Mucosa of rectum (tissue), 2 donors: ENCODE data around the gene BCL10.

Experiments used
- H3K27ac ChIP-seq, 2 donors: one replicate each; pipeline ENCODE4 v1.7.0; 2013; ENCODE audit warnings: inconsistent platforms in 2 of 2, low read depth in 2 of 2, low read length in 2 of 2
- H3K27me3 ChIP-seq, 2 donors: one replicate each; pipeline ENCODE4 v1.7.0; 2013; ENCODE audit warnings: low read length in 2 of 2; ENCODE audit not compliant: control insufficient read depth in 2 of 2, insufficient read depth in 2 of 2
- H3K36me3 ChIP-seq, 2 donors: one replicate each; pipeline ENCODE4 v1.7.0; 2013; ENCODE audit warnings: low read length in 2 of 2; ENCODE audit not compliant: control insufficient read depth in 2 of 2, insufficient read depth in 2 of 2
- H3K4me1 ChIP-seq, 2 donors: one replicate each; pipeline ENCODE4 v1.7.0; 2013; ENCODE audit warnings: low read length in 2 of 2, mild to moderate bottlenecking in 1 of 2; ENCODE audit not compliant: control insufficient read depth in 2 of 2, insufficient read depth in 2 of 2
- H3K4me3 ChIP-seq, 2 donors: one replicate each; pipeline ENCODE4 v1.7.0; 2013; ENCODE audit warnings: low read length in 2 of 2
- H3K9ac ChIP-seq, 2 donors: one replicate each; pipeline ENCODE4 v1.7.0; 2013; ENCODE audit warnings: low read length in 2 of 2, low read depth in 1 of 2, mild to moderate bottlenecking in 1 of 2
- H3K9me3 ChIP-seq, 2 donors: one replicate each; pipeline ENCODE4 v1.7.0; 2013; ENCODE audit warnings: low read length in 2 of 2; ENCODE audit not compliant: control insufficient read depth in 2 of 2
- donor health status: healthy.
- donor health status: Normal muscosa, but diverticular disease.

The BCL10 gene

DNA sequence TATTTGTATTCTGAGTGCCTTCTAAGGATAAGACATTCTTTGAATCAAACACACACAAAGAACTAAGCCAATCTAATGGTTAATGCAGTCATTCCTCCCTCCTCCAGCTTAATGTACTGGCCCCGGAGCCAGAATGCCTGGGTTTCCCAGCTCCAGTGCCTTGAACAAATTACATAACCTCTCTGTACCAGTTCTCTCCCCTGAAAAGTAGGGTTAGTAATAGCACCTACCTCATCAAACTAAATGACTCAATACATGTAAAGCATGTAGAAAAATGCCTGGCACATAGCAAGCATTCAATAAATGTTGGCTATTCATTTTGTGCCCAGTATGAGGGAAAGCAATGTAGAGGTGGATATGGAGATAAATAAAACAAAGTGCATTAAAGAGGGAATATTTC is 31.0 kb downstream of the BCL10 start:
- Histone ChIP-seq H3K9me3 (no peaks in the 10 kb centered on the region), H3K27ac (no peak overlapping the region), H3K9ac (no peak overlapping the region), H3K36me3 (no peaks in the 10 kb centered on the region), H3K4me3 (no peak overlapping the region), H3K27me3 (no peaks in the 10 kb centered on the region), H3K4me1 (no peaks in the 10 kb centered on the region)

DNA sequence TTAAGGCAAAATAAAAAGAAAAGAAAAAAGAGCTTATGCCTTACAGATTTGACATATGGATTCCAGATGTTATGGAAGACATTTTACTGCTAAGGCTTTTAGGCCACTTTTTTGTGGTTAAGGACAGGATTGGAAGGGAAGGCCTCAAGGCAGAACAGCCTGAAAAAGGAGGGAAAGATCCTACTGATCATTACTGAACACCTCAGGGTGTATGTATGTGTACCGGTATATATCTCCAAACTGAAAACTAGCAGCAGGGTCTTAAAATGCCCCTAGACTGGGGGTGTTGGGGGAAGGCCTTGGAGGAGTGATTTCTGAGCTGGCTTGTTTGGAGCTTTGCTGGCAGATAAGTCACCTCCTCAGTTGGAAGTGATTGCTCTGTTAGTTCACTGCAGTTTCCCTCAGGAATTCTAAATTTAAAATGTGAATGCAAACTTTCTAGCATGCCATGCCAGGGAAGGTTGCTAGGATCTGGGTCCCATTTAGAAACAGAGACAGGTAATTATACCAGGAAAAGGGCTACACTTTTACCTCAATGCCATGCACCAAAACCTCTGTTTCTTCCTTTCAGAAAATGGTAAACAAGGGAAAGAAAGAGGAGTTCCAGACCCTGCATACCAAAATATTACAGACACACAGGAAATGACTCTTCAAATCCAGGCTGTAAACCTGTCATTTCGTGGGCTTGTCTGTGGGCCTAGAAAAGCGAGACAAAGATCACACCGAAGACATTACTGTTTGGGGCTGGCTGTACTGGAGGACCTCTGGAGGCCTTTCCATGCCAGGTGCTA is 32.0 kb downstream of the BCL10 start:
- Histone ChIP-seq H3K9me3 (no peaks in the 10 kb centered on the region), H3K4me3 (no peak overlapping the region), H3K27me3 (no peaks in the 10 kb centered on the region), H3K27ac (no peak overlapping the region), H3K4me1 (no peaks in the 10 kb centered on the region), H3K9ac (no peak overlapping the region), H3K36me3 (no peaks in the 10 kb centered on the region)

DNA sequence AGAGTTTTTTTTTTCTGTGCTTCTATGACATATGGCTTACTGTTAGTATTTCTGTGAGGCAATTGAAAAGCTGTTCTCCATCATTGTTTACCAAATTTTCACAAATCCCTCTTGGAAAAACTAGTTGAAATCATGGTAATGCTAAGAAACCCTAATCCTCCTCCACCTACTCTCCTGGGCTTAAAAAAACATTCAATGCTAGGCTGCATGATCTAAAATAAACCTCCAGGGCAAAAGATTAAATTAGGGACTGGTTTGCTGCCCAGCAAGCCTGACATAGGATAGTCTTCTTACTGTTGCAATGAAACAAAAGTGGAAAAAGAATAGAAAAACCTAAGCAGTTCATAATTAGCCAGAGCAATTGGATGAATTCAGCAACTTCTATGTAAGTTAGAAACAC is 33.1 kb downstream of the BCL10 start:
- Histone ChIP-seq H3K4me3 (no peak overlapping the region), H3K27me3 (no peaks in the 10 kb centered on the region), H3K27ac (no peak overlapping the region), H3K9me3 (no peaks in the 10 kb centered on the region), H3K36me3 (no peaks in the 10 kb centered on the region), H3K9ac (no peak overlapping the region), H3K4me1 (no peaks in the 10 kb centered on the region)

DNA sequence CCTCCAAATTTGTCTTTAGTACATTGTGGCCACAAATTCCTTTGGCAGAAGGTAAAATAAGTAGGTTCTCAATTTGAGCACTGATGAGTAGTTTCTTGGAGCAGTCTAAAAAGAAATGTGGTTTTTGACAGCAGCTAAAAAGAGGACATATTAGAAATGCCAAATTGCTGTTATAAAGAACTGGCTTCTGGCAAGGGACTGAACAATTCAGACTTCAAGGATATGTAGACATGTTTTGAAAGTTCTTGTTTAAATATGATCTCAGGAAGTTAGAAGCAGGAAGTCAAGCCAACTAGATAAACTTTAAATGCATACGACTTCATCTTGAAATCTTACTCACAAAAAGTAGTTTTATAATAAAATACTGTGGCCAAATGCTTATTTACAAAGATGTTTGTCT is 35.8 kb downstream of the BCL10 start:
- H3K4me1 ChIP-seq: no peaks in the 10 kb centered on the region
- no peaks in the 10 kb centered on the region for H3K27me3 ChIP-seq
- no peaks in the 10 kb centered on the region for H3K9me3 ChIP-seq
- no peak overlapping the region for H3K4me3 ChIP-seq
- no peak overlapping the region for H3K9ac ChIP-seq
- no peaks in the 10 kb centered on the region for H3K36me3 ChIP-seq
- H3K27ac ChIP-seq: no peak overlapping the region

DNA sequence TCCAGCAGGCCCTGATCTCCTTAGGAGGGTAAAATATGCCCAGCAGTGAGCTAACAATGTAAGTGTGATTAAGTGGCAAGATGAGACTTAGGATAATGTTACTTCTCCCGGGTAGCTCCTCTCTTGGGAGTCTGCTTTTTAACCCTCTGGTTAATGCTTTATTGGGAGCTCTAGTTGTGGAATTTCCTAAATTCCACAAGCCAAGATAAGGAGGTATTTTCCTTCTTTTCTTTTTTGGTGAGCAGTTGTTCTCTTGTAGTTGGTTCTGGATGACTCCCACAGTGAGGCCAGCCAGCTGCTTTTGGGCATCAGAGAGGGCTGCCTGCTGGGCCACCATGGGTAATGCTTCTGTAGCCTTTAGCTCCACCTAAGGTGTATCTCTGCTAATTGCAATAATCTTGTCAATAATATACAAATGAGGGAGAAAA is 36.2 kb downstream of the BCL10 start:
- Histone ChIP-seq H3K9me3 (no peaks in the 10 kb centered on the region), H3K4me3 (no peak overlapping the region), H3K36me3 (no peaks in the 10 kb centered on the region), H3K27ac (no peak overlapping the region), H3K4me1 (no peaks in the 10 kb centered on the region), H3K9ac (no peak overlapping the region), H3K27me3 (no peaks in the 10 kb centered on the region)

DNA sequence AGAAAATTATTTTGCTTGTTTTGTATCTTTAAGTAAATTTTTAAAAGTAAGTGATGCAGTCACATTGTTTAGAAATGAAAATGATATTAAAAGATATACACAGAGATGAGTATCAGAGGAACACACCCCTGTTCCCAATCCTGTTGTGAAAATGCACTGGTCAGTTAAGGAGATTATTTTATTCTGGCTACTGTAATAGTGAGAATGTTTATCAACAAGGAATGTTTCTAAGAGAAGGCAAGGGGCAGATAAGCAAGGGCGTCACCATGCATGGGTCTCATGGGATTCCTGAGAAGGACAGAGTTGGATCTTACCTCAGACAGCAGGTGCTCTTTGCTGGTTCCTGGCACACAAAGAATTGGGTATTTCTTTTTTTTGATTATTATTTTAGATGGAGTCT is 38.8 kb downstream of the BCL10 start:
- Histone ChIP-seq H3K9ac (no peak overlapping the region), H3K27ac (no peak overlapping the region), H3K36me3 (no peaks in the 10 kb centered on the region), H3K9me3 (no peaks in the 10 kb centered on the region), H3K4me1 (no peaks in the 10 kb centered on the region), H3K4me3 (no peak overlapping the region), H3K27me3 (no peaks in the 10 kb centered on the region)

DNA sequence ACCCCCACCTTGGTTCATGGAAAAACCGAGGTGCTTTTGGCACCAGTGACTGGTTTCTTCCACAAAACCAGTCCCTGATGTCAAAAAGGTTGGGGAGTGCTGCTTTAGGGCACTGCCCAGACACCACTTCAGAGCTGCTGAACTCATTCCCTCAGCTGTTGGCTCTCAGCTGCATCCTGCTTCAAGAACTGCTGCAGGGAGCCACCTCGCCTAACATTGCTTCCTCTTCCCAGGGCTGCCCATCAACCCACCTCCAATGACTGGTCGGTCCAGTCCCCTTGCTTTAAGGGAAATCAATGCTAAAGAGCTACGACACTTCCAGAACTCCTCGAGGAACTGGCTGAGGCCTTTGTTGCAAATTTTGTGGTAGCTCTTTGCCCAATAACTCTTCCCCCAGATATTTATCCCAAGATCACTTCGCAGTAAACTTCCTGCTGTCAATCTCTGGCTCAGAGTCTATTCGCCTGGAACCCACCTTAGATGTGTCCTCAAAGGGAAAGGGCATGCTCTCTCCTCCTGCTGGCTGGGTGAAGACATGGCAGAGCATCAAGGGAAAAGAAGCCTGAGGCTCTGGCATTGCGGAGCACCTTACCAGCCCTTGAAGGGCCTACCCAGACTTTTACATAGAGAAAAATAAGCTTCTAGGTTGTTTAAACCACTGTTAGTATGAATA is 46.0 kb downstream of the BCL10 start:
- no peaks in the 10 kb centered on the region for H3K36me3 ChIP-seq
- no peak overlapping the region for H3K4me3 ChIP-seq
- no peaks in the 10 kb centered on the region for H3K9me3 ChIP-seq
- H3K27ac ChIP-seq: no peak overlapping the region
- H3K4me1 ChIP-seq: peaks cover 0 to 9% of the 10 kb centered on the region in 2 donors
- H3K27me3 ChIP-seq: no peaks in the 10 kb centered on the region
- H3K9ac ChIP-seq: no peak overlapping the region

DNA sequence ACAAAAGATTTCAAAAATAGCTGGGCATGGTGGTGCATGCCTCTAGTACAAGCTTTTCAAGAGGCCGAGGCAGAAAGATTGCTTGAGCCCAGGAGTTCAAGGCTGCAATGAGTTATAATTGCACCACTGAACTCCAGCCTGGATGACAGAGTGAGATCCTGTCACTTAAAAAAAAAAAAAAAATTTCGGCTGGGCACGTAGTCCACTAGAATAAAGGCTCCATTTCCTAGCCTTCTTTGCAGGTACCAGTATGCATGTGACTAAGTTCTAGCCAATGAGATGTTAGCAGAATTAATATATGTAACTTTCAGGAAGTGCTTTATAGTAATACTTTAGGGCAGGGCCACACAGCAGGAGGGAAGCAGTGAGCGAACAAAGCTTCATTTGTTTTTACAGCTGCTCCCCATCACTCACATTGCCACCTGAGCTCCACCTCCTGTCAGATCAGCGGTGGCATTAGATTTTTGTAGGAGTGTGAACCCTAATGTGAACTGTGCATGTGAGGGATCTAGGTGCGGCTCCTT is 46.8 kb downstream of the BCL10 start:
- Histone ChIP-seq H3K4me1 (peaks cover 5 to 16% of the 10 kb centered on the region in 2 donors), H3K27ac (no peak overlapping the region), H3K4me3 (no peak overlapping the region), H3K9ac (no peak overlapping the region), H3K36me3 (no peaks in the 10 kb centered on the region), H3K9me3 (no peaks in the 10 kb centered on the region), H3K27me3 (no peaks in the 10 kb centered on the region)

DNA sequence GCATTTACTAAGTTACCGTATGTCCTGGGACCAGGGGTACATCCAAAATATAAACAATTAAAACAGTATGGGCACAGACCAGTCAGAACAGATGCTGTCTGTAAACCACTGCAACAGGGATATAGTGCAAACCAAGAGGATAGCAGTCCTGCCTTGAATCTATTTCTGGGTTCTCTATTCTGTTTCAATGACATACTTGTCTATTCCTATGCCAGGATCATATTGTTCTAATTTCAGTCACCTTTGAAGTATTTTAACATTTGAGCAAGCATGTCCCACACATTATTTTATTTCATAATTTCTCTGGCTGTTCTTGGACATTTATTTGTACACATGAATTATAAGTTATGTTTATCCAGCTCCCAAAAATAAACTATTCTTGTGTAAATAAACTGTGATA is 47.5 kb downstream of the BCL10 start:
- no peaks in the 10 kb centered on the region for H3K27me3 ChIP-seq
- H3K9ac ChIP-seq: no peak overlapping the region
- H3K27ac ChIP-seq: no peak overlapping the region
- H3K9me3 ChIP-seq: no peaks in the 10 kb centered on the region
- no peak overlapping the region for H3K4me3 ChIP-seq
- peaks cover 7 to 16% of the 10 kb centered on the region in 2 donors for H3K4me1 ChIP-seq
- no peaks in the 10 kb centered on the region for H3K36me3 ChIP-seq

DNA sequence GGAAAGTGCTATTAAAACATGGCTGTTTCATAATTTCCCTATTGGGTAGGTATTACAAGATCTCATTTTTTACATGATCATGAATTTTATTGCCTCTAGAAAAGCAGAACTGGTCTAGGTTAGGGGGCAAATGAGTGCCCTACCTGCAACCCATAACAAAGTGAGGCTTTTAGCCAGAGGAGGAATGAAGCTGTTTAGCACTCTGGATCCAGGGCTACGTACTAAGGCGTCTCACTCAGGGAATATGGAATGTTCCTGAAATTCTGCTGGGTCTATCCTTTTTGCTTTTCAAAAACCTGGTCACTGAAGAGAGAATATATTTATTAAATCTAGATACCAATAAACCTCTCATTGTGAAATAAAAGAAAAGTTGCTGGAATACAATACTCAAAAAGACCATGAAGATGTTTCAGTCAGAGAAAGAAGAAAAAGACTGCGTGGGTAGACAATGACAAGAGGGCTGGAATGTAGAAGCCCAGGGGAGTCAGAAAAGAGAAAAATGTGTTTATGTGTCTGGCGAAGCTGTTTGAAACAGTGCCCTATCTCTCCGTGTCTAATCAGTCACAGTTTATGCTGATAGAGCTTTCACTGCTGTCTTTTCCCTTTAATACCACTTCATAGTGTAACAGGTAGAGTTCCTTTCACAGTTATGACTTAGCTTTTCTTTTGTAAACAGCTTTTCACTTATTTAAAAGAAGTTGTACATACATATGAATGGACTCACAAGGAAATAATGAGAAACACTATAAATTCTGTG is 50.6 kb downstream of the BCL10 start:
- no peaks in the 10 kb centered on the region for H3K9me3 ChIP-seq
- no peak overlapping the region for H3K4me3 ChIP-seq
- peak overlapping the region in 1 of 2 donors; percentile 17 for H3K27ac ChIP-seq
- H3K27me3 ChIP-seq: no peaks in the 10 kb centered on the region
- H3K4me1 ChIP-seq: peaks cover 7 to 16% of the 10 kb centered on the region in 2 donors
- H3K36me3 ChIP-seq: no peaks in the 10 kb centered on the region
- no peak overlapping the region for H3K9ac ChIP-seq
